GM12878 (cell line): Measurements from ENCODE around the gene BRME1. TPM values are rescaled to one million over a fixed set of nuclear protein-coding genes. Genes with fewer than 3 reads are reported as not detected.
A peak's percentile ranks its signal among the peaks of the same experiment; 100 is the strongest.

Experiments
- ATAC-seq: fragments of 200-7000 bp; cut with Tn5 transposase; 3 replicates; pipeline ENCODE4 v1.9.1; 2020; ENCODE audit warnings: mild to moderate bottlenecking, moderate library complexity
- BruUV-seq: library from RNA; stranded (reverse); fragments of 400-500 nt; replicated peaks from 2 replicates; lab custom pipeline; 2021; lab: Mats Ljungman, UMichigan
- CTCF ChIA-PET: fragments of 300-600 bp; sonication (Branson Sonifier 250); formaldehyde crosslinking; extraction: SDS; loops from one replicate; lab custom pipeline; 2021; ENCODE audit warnings: inconsistent platforms; lab: Yijun Ruan, JAX
- POLR2A ChIA-PET: fragments of 350-600 bp; formaldehyde crosslinking; extraction: SDS; loops from one replicate; lab custom pipeline; 2021; ENCODE audit warnings: inconsistent platforms; lab: Charles Lee
- RAD21 ChIA-PET: fragments of 300-600 bp; sonication (Branson Sonifier 250); formaldehyde crosslinking; loops from one replicate; lab custom pipeline; 2023; ENCODE audit warnings: antibody characterized with exemption; ENCODE audit not compliant: unreplicated experiment; lab: Charles Lee
- SMC1A ChIA-PET: fragments of 300-600 bp; sonication (Branson Sonifier 250); formaldehyde crosslinking; loops from one replicate; lab custom pipeline; 2023; ENCODE audit not compliant: unreplicated experiment, uncharacterized antibody; lab: Charles Lee
- DNase-seq: peaks from one replicate; pipeline ENCODE4 v3.0.0-alpha.2; 2011; ENCODE audit warnings: low read depth, low spot score
- FAIRE-seq: peaks from 3 replicates; lab custom pipeline; 2011; peaks lifted over from hg19 to GRCh38; lab: Jason Lieb, UNC
- H2AFZ ChIP-seq: 2 replicates; pipeline ENCODE4 v1.6.0; 2011; ENCODE audit warnings: low read depth, low read length, control low read depth; ENCODE audit not compliant: control insufficient read depth
- H3K27ac ChIP-seq: 2 replicates; pipeline ENCODE4 v1.5.1; 2011; ENCODE audit warnings: control low read depth; ENCODE audit not compliant: control insufficient read depth, insufficient read depth
- H3K27me3 ChIP-seq, 2 experiments: replicated peaks in 1 of 2; 2 replicates each; pipeline versions ENCODE4 v1.6.0 to v1.6.1; 2011; ENCODE audit warnings: low read length in 1 of 2; ENCODE audit not compliant: control insufficient read depth in 2 of 2, insufficient read depth in 2 of 2
- H3K36me3 ChIP-seq, 2 experiments: 2 replicates each; pipeline ENCODE4 v1.5.1; 2011; ENCODE audit warnings: low read length in 1 of 2; ENCODE audit not compliant: control insufficient read depth in 2 of 2, insufficient read depth in 2 of 2
- H3K4me1 ChIP-seq: 2 replicates; pipeline ENCODE4 v1.6.1; 2011; ENCODE audit warnings: mild to moderate bottlenecking, low read length, moderate library complexity, mixed read lengths; ENCODE audit not compliant: control insufficient read depth, insufficient read depth
- H3K4me2 ChIP-seq: 2 replicates; pipeline ENCODE4 v1.6.0; 2011; ENCODE audit warnings: control low read depth; ENCODE audit not compliant: control insufficient read depth, insufficient read depth
- H3K4me3 ChIP-seq: fragments of 200-600 bp; sonication (generic); 2 replicates; pipeline ENCODE4 v1.5.1; 2016
- H3K79me2 ChIP-seq: 2 replicates; pipeline ENCODE4 v1.6.0; 2011; ENCODE audit warnings: low read length; ENCODE audit not compliant: control insufficient read depth, insufficient read depth
- H3K9ac ChIP-seq: 2 replicates; pipeline ENCODE4 v1.8.0; 2011; ENCODE audit warnings: low read length, control low read depth, mixed read lengths; ENCODE audit not compliant: control insufficient read depth, insufficient read depth
- H3K9me3 ChIP-seq: replicated peaks from 3 replicates; pipeline ENCODE4 v1.5.1; 2011; ENCODE audit warnings: mild to moderate bottlenecking, low read length; ENCODE audit not compliant: control insufficient read depth, insufficient read depth
- H4K20me1 ChIP-seq: 2 replicates; pipeline ENCODE4 v1.6.0; 2011; ENCODE audit not compliant: control insufficient read depth, insufficient read depth
- BCL11A ChIP-seq: IDR thresholded peaks from 2 replicates; pipeline ENCODE4 v1.6.1; 2011; ENCODE audit warnings: low read depth, low read length
- BHLHE40 ChIP-seq, 2 experiments: fragments of 450-650 bp in 1 of 2; IDR thresholded peaks; 2 replicates each; pipeline ENCODE4 v1.6.1; 2011 to 2017; ENCODE audit warnings: low read depth in 2 of 2, borderline replicate concordance in 1 of 2, improper control_type of control experiment in 1 of 2, low read length in 1 of 2, mild to moderate bottlenecking in 1 of 2
- BRCA1 ChIP-seq: IDR thresholded peaks from 2 replicates; pipeline ENCODE4 v1.6.1; 2011; ENCODE audit warnings: low read depth, low read length, improper control_type of control experiment
- CHD1 ChIP-seq: IDR thresholded peaks from 2 replicates; pipeline ENCODE4 v1.6.1; 2012; ENCODE audit warnings: low read depth, low read length, improper control_type of control experiment
- DPF2 ChIP-seq: fragments of 450-650 bp; IDR thresholded peaks from 2 replicates; pipeline ENCODE4 v1.6.1; 2017; ENCODE audit warnings: mild to moderate bottlenecking
- GABPA ChIP-seq: IDR thresholded peaks from 2 replicates; pipeline ENCODE4 v1.6.1; 2014; ENCODE audit warnings: antibody characterized with exemption, low read depth, mild to moderate bottlenecking, inconsistent platforms
- GATAD2B ChIP-seq: fragments of 450-650 bp; conservative IDR thresholded peaks from 2 replicates; pipeline ENCODE4 v1.6.1; 2017; ENCODE audit warnings: low read depth, mild to moderate bottlenecking, moderate library complexity
- IKZF2 ChIP-seq, 2 experiments: fragments of 450-650 bp; IDR thresholded peaks; 2 replicates each; pipeline ENCODE4 v1.6.1; 2017; ENCODE audit warnings: mild to moderate bottlenecking in 2 of 2, moderate library complexity in 2 of 2
- JUND ChIP-seq: IDR thresholded peaks from 2 replicates; pipeline ENCODE4 v1.6.1; 2012; ENCODE audit warnings: low read depth, mild to moderate bottlenecking, low read length, improper control_type of control experiment, moderate library complexity
- KAT2A ChIP-seq: conservative IDR thresholded peaks from 2 replicates; pipeline ENCODE4 v1.6.1; 2011; ENCODE audit warnings: low read depth, low read length; ENCODE audit not compliant: control insufficient read depth
- LARP7 ChIP-seq: fragments of 450-650 bp; IDR thresholded peaks from 2 replicates; pipeline ENCODE4 v1.6.1; 2017; ENCODE audit warnings: mild to moderate bottlenecking
- MYB ChIP-seq: fragments of 150-350 bp; IDR thresholded peaks from 2 replicates; pipeline ENCODE4 v1.6.1; 2014; ENCODE audit warnings: mild to moderate bottlenecking, low read depth, low read length, borderline replicate concordance
- MYC ChIP-seq: IDR thresholded peaks from 2 replicates; pipeline ENCODE4 v1.6.1; 2011; ENCODE audit warnings: mild to moderate bottlenecking, low read length, moderate library complexity, inconsistent platforms; ENCODE audit not compliant: insufficient read depth, insufficient replicate concordance, insufficient read length, severe bottlenecking
- NFIC ChIP-seq: IDR thresholded peaks from 2 replicates; pipeline ENCODE4 v1.6.1; 2012; ENCODE audit warnings: low read depth, mild to moderate bottlenecking, inconsistent platforms, low read length, moderate library complexity
- SIN3A ChIP-seq: IDR thresholded peaks from 2 replicates; pipeline ENCODE4 v1.6.1; 2012; ENCODE audit warnings: low read depth, low read length, improper control_type of control experiment
- YBX1 ChIP-seq: fragments of 450-650 bp; IDR thresholded peaks from 2 replicates; pipeline ENCODE4 v1.6.1; 2016; ENCODE audit warnings: antibody characterized with exemption
- WGBS: methylation state at CpG from one replicate; pipeline ENCODE4 v1.1.6; 2016; ENCODE audit warnings: low lambda C conversion rate; ENCODE audit not compliant: insufficient replicate concordance, insufficient coverage; ENCODE audit errors: missing lambda C conversion rate; 5-methylcytosine and 5-hydroxymethylcytosine counted together
- in situ Hi-C: fragments of 300-500 bp; cut with MboI; formaldehyde crosslinking; loops from 9 replicates; pipeline ENCODE4 v1.14.3; 2018; ENCODE audit warnings: mixed read lengths
- intact Hi-C: fragments of 100-400 bp; cut with micrococcal nuclease; formaldehyde crosslinking; loops from one replicate; pipeline ENCODE4 v1.14.2; 2022; ENCODE audit not compliant: unreplicated experiment
- polyA plus RNA-seq, 11 experiments: library from polyadenylated mRNA; depleted of rRNA in 4 of 11; unstranded in 6 of 11; stranded (reverse) in 5 of 11; fragments of >200 nt; fragmentation: Nextera tagmentation in 4 of 11; fragmentation: Illumina TruSeq in 1 of 11; extraction: Ambion mirVana in 4 of 11; extraction: Trizol in 1 of 11; gene quantifications; 1 replicate in 1 of 11; 2 replicates in 10 of 11; pipeline versions ENCODE4 v1.2.1 to v1.2.3, GENCODE V29; 2011 to 2016; ENCODE audit warnings: inconsistent platforms in 2 of 11, missing spikeins in 2 of 11, low read depth in 1 of 11
- total RNA-seq, 4 experiments: library from RNA; depleted of rRNA in 3 of 4; stranded (reverse); fragments of >200 nt in 3 of 4; fragmentation: Illumina TruSeq in 1 of 4; extraction: Trizol in 1 of 4; gene quantifications; 2 replicates each; pipeline versions ENCODE4 v1.2.1 to v1.2.3, GENCODE V29; 2013 to 2021
- TF ChIP-seq, protein P1 (sequence below): IDR thresholded peaks from 2 replicates; pipeline ENCODE4 v1.6.1; 2012; ENCODE audit warnings: low read length, inconsistent platforms
- TF ChIP-seq, protein P2 (sequence below): fragments of 450-650 bp; IDR thresholded peaks from 2 replicates; pipeline ENCODE4 v1.6.1; 2016; ENCODE audit warnings: mild to moderate bottlenecking, moderate library complexity, borderline replicate concordance

Gene BRME1
- total and polyA plus RNA-seq, 10 of the 15 experiments (the other 5 are each of a cell fraction or from before 2014, with no cell fraction given), result 0.07 to 2.2 (median 1.1) TPM; not detected in 1

DNA sequence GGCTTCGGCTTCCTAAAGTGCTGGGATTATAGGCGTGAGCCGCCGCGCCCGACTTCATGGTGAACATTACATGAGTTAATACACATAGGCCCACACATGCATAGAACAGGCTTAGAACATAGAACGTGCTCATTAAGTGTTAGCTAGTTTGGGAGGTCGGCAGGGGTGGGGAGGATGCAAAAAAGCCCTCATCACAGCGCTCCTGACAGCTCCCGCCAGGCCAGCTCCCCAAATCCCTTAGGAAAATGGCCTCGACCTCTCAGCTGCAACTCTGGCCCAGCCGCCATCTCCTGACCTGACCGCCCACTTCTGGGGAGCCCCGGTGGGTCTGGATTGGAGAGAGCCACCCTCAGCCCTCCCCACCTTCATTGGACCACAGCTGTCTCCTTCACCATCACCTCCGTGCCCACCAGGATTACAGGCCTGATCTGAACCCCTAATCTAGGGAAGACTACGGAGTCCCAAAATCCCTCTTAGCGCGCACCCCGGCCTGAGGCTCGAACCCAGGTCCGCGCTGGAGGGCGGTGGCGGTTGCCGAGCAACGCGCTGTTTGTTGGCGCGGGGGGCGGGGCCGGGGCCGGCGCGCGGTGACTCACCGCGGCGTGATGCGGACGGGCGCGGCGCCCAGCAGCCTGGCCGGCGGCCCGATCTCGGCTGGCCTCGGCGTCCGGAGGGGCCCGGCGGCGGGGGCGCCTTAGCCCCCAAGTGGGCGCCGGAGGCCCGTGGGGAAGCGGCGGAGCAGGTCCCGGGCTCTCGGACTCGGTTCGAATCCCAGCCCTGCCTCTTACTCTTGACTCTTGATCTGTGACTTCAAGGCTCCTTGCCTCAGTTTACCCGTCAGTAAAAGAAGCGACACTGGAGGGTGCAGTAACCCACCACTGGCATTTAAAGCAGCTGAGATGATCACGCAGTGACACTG lies 55.7 kb downstream of the BRME1 start:
- SMC1A ChIA-PET, result no interaction called here
- Histone ChIP-seq H3K27me3 (no peaks in the 10 kb centered on the region), H3K79me2 (no peaks in the 10 kb centered on the region), H3K4me2 (peak overlapping the region; percentile 72), H2AFZ (peak overlapping the region; percentile 51; the same call in 1 of the 2 replicates), H3K27ac (no peak overlapping the region), H3K4me1 (peaks cover 24% of the 10 kb centered on the region), H3K4me3 (peak overlapping the region; percentile 18; the same call in 1 of the 2 replicates), H4K20me1 (no peaks in the 10 kb centered on the region), H3K36me3 (no peaks in the 10 kb centered on the region), H3K9ac (no peak overlapping the region), H3K9me3 (no peaks in the 10 kb centered on the region)
- ATAC-seq (peak; percentile 7; the same call in 1 of the 3 replicates), FAIRE-seq (no peak), DNase-seq (no peak)
- in situ Hi-C loops (loop anchor here (10.0 kb wide), 1 partner anchor 695 kb away; the partner anchor contains the start of genes IER2 and STX10), intact Hi-C loops (loop anchor here (10.0 kb wide), 1 partner anchor 695 kb away; the partner anchor contains the start of genes IER2 and STX10)
- RAD21 ChIA-PET, result interaction anchor here (1.0 to 4.8 kb wide), 2 partner anchors 10 to 14 kb away, joined by 3 to 70 read pairs; no protein-coding TSS in a partner anchor
- POLR2A ChIA-PET, result interaction anchor here (1.5 kb wide), 1 partner anchor 9 kb away, joined by 3 read pairs; no protein-coding TSS in a partner anchor
- BruUV-seq, result no TSS peak
- CTCF ChIA-PET, result interaction anchor here (0.6 to 4.9 kb wide), 3 partner anchors 8 to 64 kb away, joined by 3 to 41 read pairs (median 3); no protein-coding TSS in a partner anchor
- WGBS, result 21% methylated on average over 60 of the region's 66 CpGs
- 0 out of 2 replicates have a peak, but pooled peaks have one; percentile 24 for TF ChIP-seq JUND
- TF ChIP-seq, protein P1, sequence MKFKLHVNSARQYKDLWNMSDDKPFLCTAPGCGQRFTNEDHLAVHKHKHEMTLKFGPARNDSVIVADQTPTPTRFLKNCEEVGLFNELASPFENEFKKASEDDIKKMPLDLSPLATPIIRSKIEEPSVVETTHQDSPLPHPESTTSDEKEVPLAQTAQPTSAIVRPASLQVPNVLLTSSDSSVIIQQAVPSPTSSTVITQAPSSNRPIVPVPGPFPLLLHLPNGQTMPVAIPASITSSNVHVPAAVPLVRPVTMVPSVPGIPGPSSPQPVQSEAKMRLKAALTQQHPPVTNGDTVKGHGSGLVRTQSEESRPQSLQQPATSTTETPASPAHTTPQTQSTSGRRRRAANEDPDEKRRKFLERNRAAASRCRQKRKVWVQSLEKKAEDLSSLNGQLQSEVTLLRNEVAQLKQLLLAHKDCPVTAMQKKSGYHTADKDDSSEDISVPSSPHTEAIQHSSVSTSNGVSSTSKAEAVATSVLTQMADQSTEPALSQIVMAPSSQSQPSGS, result no peak
- no peak for TF ChIP-seq SIN3A
- no peak for TF ChIP-seq MYB
- TF ChIP-seq MYC, result no peak
- TF ChIP-seq, protein P2, sequence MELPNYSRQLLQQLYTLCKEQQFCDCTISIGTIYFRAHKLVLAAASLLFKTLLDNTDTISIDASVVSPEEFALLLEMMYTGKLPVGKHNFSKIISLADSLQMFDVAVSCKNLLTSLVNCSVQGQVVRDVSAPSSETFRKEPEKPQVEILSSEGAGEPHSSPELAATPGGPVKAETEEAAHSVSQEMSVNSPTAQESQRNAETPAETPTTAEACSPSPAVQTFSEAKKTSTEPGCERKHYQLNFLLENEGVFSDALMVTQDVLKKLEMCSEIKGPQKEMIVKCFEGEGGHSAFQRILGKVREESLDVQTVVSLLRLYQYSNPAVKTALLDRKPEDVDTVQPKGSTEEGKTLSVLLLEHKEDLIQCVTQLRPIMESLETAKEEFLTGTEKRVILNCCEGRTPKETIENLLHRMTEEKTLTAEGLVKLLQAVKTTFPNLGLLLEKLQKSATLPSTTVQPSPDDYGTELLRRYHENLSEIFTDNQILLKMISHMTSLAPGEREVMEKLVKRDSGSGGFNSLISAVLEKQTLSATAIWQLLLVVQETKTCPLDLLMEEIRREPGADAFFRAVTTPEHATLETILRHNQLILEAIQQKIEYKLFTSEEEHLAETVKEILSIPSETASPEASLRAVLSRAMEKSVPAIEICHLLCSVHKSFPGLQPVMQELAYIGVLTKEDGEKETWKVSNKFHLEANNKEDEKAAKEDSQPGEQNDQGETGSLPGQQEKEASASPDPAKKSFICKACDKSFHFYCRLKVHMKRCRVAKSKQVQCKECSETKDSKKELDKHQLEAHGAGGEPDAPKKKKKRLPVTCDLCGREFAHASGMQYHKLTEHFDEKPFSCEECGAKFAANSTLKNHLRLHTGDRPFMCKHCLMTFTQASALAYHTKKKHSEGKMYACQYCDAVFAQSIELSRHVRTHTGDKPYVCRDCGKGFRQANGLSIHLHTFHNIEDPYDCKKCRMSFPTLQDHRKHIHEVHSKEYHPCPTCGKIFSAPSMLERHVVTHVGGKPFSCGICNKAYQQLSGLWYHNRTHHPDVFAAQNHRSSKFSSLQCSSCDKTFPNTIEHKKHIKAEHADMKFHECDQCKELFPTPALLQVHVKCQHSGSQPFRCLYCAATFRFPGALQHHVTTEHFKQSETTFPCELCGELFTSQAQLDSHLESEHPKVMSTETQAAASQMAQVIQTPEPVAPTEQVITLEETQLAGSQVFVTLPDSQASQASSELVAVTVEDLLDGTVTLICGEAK, result no peak
- TF ChIP-seq LARP7, result no peak
- TF ChIP-seq BHLHE40 (IDR thresholded peaks at IDR 0.05; ENCODE audit: borderline replicate concordance in 1 of 2, low read depth in 2 of 2, low read length in 1 of 2), result peak in 1 of 2 experiments; percentile 64; a peak in 2 of 4 replicates
- TF ChIP-seq IKZF2 (IDR thresholded peaks at IDR 0.05), result no peak
- peak; percentile 37; the same call in 1 of the 2 replicates for TF ChIP-seq DPF2
- TF ChIP-seq CHD1, result no peak
- no peak for TF ChIP-seq KAT2A
- TF ChIP-seq BRCA1, result no peak
- TF ChIP-seq GATAD2B, result peak; percentile 38; the same call in 1 of the 2 replicates
- no peak for TF ChIP-seq GABPA
- no peak for TF ChIP-seq YBX1
- TF ChIP-seq NFIC, result no peak
- no peak for TF ChIP-seq BCL11A
